K562 (cell line): ENCODE results near the gene RASSF7. TPM values are rescaled to one million over a fixed set of nuclear protein-coding genes. Genes with fewer than 3 reads are reported as not detected.

Experiments used
- CBX3 ChIP-seq, 2 experiments: IDR thresholded peaks; 1 replicate in 1 of 2; 2 replicates in 1 of 2; pipeline ENCODE4 v1.6.1; 2012; ENCODE audit warnings: inconsistent platforms in 2 of 2, low read length in 2 of 2, borderline replicate concordance in 1 of 2, control low read depth in 1 of 2
- CBX5 ChIP-seq: IDR thresholded peaks from 2 replicates; pipeline ENCODE4 v1.6.1; 2014; ENCODE audit warnings: low read depth, borderline replicate concordance
- FOXK1 ChIP-seq: sonication (generic); formaldehyde crosslinking; IDR thresholded peaks from 2 replicates; pipeline ENCODE4 v1.8.0; 2022; ENCODE audit warnings: missing genetic modification reagents, mild to moderate bottlenecking, borderline replicate concordance
- GATAD2A ChIP-seq: fragments of 450-650 bp; IDR thresholded peaks from 2 replicates; pipeline ENCODE4 v1.6.1; 2017
- MBD2 ChIP-seq: sonication (generic); IDR thresholded peaks from 2 replicates; pipeline ENCODE4 v1.6.1; 2016; ENCODE audit warnings: low read depth, borderline replicate concordance
- NCOA1 ChIP-seq: fragments of 450-650 bp; IDR thresholded peaks from 2 replicates; pipeline ENCODE4 v1.6.1; 2016; ENCODE audit warnings: low read depth
- PATZ1 ChIP-seq: fragments of 250-450 bp; sonication (Bioruptor Pico); IDR thresholded peaks from 2 replicates; pipeline ENCODE4 v1.5.0; 2020; ENCODE audit warnings: mild to moderate bottlenecking, borderline replicate concordance
- SMAD3 ChIP-seq: fragments of 450-650 bp; formaldehyde crosslinking; conservative IDR thresholded peaks from 2 replicates; pipeline ENCODE4 v1.4.0; 2020; ENCODE audit warnings: mild to moderate bottlenecking
- SNRNP70 ChIP-seq: fragments of 200-400 bp; formaldehyde crosslinking; optimal IDR thresholded peaks from 2 replicates; pipeline ENCODE3; 2017; ENCODE audit warnings: low read depth, low read length
- TFAM ChIP-seq: fragments of 250-450 bp; sonication (Bioruptor Pico); conservative IDR thresholded peaks from 2 replicates; pipeline ENCODE4 v1.5.0; 2021; ENCODE audit warnings: mild to moderate bottlenecking, moderate library complexity
- XRCC5 ChIP-seq: fragments of 200-400 bp; formaldehyde crosslinking; IDR thresholded peaks from 2 replicates; pipeline ENCODE4 v1.6.1; 2017; ENCODE audit warnings: low read depth, mild to moderate bottlenecking, low read length
- ZBTB43 ChIP-seq: sonication (generic); formaldehyde crosslinking; IDR thresholded peaks from 2 replicates; pipeline ENCODE4 v1.8.0; 2023; ENCODE audit warnings: mild to moderate bottlenecking, missing genetic modification reagents
- polyA plus RNA-seq, 8 experiments: library from polyadenylated mRNA; depleted of rRNA in 4 of 8; stranded (reverse) in 5 of 8; unstranded in 3 of 8; fragments of >200 nt; fragmentation: Nextera tagmentation in 2 of 8; fragmentation: Illumina TruSeq in 1 of 8; extraction: Ambion mirVana in 2 of 8; extraction: Trizol in 1 of 8; gene quantifications; 2 replicates each; pipeline versions ENCODE4 v1.2.1 to v1.2.3, GENCODE V29; 2011 to 2014; ENCODE audit warnings: inconsistent platforms in 1 of 8, missing spikeins in 1 of 8
- total RNA-seq, 7 experiments: library from RNA; depleted of rRNA in 6 of 7; stranded (reverse); fragments of >200 nt in 6 of 7; fragmentation: Illumina TruSeq in 2 of 7; extraction: Trizol in 2 of 7; gene quantifications; 2 replicates each; pipeline versions ENCODE4 v1.2.1 to v1.2.3, GENCODE V29; 2011 to 2021; ENCODE audit warnings: low replicate concordance in 1 of 7
- TF ChIP-seq, protein P1 (sequence below), 2 experiments: IDR thresholded peaks; 2 replicates each; pipeline ENCODE4 v1.6.1; 2011; ENCODE audit warnings: borderline replicate concordance in 1 of 2, control low read depth in 1 of 2, low read depth in 1 of 2, low read length in 1 of 2, mild to moderate bottlenecking in 1 of 2, mixed read lengths in 1 of 2, moderate library complexity in 1 of 2; ENCODE audit not compliant: insufficient read depth in 1 of 2, insufficient read length in 1 of 2, poor library complexity in 1 of 2, severe bottlenecking in 1 of 2; ENCODE audit errors: extremely low read depth in 1 of 2
- TF ChIP-seq, protein P2 (sequence below): sonication (generic); formaldehyde crosslinking; IDR thresholded peaks from 2 replicates; pipeline ENCODE4 v1.8.1; 2022; ENCODE audit warnings: missing genetic modification reagents
- TF ChIP-seq, protein P3 (sequence below): fragments of 450-650 bp; formaldehyde crosslinking; IDR thresholded peaks from 2 replicates; pipeline ENCODE4 v1.4.0; 2020; ENCODE audit warnings: mild to moderate bottlenecking, moderate library complexity
- TF ChIP-seq, protein P4 (sequence below), 2 experiments: fragments of 200-800 bp in 1 of 2; sonication (Bioruptor generic) in 1 of 2; sonication (generic) in 1 of 2; formaldehyde crosslinking in 1 of 2; IDR thresholded peaks in 1 of 2; conservative IDR thresholded peaks in 1 of 2; 2 replicates each; pipeline versions ENCODE4 v1.5.0 to v1.6.1; 2016 to 2020; ENCODE audit warnings: missing compliant biosample characterization in 1 of 2, missing genetic modification characterization in 1 of 2, missing genetic modification reagents in 1 of 2

Gene RASSF7
- total and polyA plus RNA-seq, 9 of the 15 experiments (the other 6 are each of a cell fraction or from before 2014, with no cell fraction given): 0.41 to 45.2 (median 18.6) TPM

- TF ChIP-seq, protein P1, sequence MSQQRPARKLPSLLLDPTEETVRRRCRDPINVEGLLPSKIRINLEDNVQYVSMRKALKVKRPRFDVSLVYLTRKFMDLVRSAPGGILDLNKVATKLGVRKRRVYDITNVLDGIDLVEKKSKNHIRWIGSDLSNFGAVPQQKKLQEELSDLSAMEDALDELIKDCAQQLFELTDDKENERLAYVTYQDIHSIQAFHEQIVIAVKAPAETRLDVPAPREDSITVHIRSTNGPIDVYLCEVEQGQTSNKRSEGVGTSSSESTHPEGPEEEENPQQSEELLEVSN (IDR thresholded peaks at IDR 0.05; ENCODE audit: borderline replicate concordance in 1 of 2, extremely low read depth in 1 of 2, insufficient read depth in 1 of 2, insufficient read length in 1 of 2, low read depth in 1 of 2, low read length in 1 of 2, poor library complexity in 1 of 2, severe bottlenecking in 1 of 2): peak; percentile 67 to 86
- TF ChIP-seq GATAD2A: peak; percentile 15; the same call in 1 of the 2 replicates
- TF ChIP-seq MBD2: no peak
- no peak for TF ChIP-seq SMAD3 (CRISPR knock-in tag)
- no peak for TF ChIP-seq PATZ1 (CRISPR knock-in tag)
- TF ChIP-seq CBX5: no peak
- TF ChIP-seq, protein P2, sequence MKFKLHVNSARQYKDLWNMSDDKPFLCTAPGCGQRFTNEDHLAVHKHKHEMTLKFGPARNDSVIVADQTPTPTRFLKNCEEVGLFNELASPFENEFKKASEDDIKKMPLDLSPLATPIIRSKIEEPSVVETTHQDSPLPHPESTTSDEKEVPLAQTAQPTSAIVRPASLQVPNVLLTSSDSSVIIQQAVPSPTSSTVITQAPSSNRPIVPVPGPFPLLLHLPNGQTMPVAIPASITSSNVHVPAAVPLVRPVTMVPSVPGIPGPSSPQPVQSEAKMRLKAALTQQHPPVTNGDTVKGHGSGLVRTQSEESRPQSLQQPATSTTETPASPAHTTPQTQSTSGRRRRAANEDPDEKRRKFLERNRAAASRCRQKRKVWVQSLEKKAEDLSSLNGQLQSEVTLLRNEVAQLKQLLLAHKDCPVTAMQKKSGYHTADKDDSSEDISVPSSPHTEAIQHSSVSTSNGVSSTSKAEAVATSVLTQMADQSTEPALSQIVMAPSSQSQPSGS: no peak
- no peak for TF ChIP-seq TFAM
- TF ChIP-seq XRCC5: no peak
- TF ChIP-seq, protein P3, sequence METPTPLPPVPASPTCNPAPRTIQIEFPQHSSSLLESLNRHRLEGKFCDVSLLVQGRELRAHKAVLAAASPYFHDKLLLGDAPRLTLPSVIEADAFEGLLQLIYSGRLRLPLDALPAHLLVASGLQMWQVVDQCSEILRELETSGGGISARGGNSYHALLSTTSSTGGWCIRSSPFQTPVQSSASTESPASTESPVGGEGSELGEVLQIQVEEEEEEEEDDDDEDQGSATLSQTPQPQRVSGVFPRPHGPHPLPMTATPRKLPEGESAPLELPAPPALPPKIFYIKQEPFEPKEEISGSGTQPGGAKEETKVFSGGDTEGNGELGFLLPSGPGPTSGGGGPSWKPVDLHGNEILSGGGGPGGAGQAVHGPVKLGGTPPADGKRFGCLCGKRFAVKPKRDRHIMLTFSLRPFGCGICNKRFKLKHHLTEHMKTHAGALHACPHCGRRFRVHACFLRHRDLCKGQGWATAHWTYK (CRISPR knock-in tag): peak; percentile 67; the same call in 1 of the 2 replicates
- TF ChIP-seq, protein P4, sequence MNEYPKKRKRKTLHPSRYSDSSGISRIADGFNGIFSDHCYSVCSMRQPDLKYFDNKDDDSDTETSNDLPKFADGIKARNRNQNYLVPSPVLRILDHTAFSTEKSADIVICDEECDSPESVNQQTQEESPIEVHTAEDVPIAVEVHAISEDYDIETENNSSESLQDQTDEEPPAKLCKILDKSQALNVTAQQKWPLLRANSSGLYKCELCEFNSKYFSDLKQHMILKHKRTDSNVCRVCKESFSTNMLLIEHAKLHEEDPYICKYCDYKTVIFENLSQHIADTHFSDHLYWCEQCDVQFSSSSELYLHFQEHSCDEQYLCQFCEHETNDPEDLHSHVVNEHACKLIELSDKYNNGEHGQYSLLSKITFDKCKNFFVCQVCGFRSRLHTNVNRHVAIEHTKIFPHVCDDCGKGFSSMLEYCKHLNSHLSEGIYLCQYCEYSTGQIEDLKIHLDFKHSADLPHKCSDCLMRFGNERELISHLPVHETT (CRISPR knock-in tag; conservative IDR thresholded peaks at IDR 0.05 in 1 of 2, IDR thresholded peaks at IDR 0.05 in 1 of 2): no peak
- no peak for TF ChIP-seq NCOA1
- no peak for TF ChIP-seq SNRNP70
- no peak for TF ChIP-seq ZBTB43
- TF ChIP-seq FOXK1: no peak
- no peak for TF ChIP-seq CBX3 (IDR thresholded peaks at IDR 0.05; ENCODE audit: borderline replicate concordance in 1 of 2, low read length in 2 of 2)
Observed at GRCh38 chr11:575313-575995, 14.7 kb downstream of the RASSF7 start (continued).
